K562 (cell line): Measurements from ENCODE around the gene ZNF146. TPM values are rescaled to one million over a fixed set of nuclear protein-coding genes. Genes with fewer than 3 reads are reported as not detected.

ENCODE experiments used
- ATAC-seq: fragments of 200-7000 bp; cut with Tn5 transposase; 3 replicates; pipeline ENCODE4 v1.9.1; 2020; ENCODE audit warnings: moderate library complexity
- BruUV-seq: library from RNA; stranded (reverse); fragments of 400-500 nt; replicated peaks from 2 replicates; lab custom pipeline; 2021; lab: Mats Ljungman, UMichigan
- CTCF ChIA-PET: fragments of 300-600 bp; formaldehyde crosslinking; extraction: SDS; loops from one replicate; lab custom pipeline; 2021; ENCODE audit warnings: low intra/inter-chr PET ratio; lab: Yijun Ruan, JAX
- POLR2A ChIA-PET: fragments of 300-600, 350-650 bp; sonication (Branson Sonifier 250); formaldehyde crosslinking; extraction: SDS; loops from one replicate; lab custom pipeline; 2021; ENCODE audit warnings: antibody characterized with exemption, inconsistent platforms; lab: Yijun Ruan, JAX
- DNase-seq, 4 experiments: peaks; one replicate each; pipeline versions ENCODE4 v3.0.0 to v3.0.0-alpha.2; 2011 to 2018; ENCODE audit warnings: low spot score in 3 of 4, mixed read lengths in 3 of 4; ENCODE audit errors: extremely low read depth in 1 of 4
- FAIRE-seq: peaks from 2 replicates; lab custom pipeline; 2011; peaks lifted over from hg19 to GRCh38; lab: Jason Lieb, UNC
- H2AFZ ChIP-seq: 2 replicates; pipeline ENCODE4 v1.6.0; 2011; ENCODE audit warnings: low read depth, low read length, control low read depth, inconsistent platforms
- H3K27ac ChIP-seq: fragments of 200-600 bp; 3 replicates; pipeline ENCODE4 v1.8.0; 2011; ENCODE audit warnings: low read depth, mild to moderate bottlenecking, control low read depth, inconsistent platforms, low read length, moderate library complexity, mixed read lengths; ENCODE audit errors: extremely low read depth
- H3K27me3 ChIP-seq, 2 experiments: fragments of 300-600 bp in 1 of 2; 2 replicates in 1 of 2; 3 replicates in 1 of 2; pipeline versions ENCODE4 v1.6.0 to v1.8.0; 2011; ENCODE audit warnings: inconsistent platforms in 2 of 2, low read length in 2 of 2, mild to moderate bottlenecking in 1 of 2, mixed read lengths in 1 of 2, moderate library complexity in 1 of 2; ENCODE audit not compliant: control insufficient read depth in 2 of 2, insufficient read depth in 2 of 2
- H3K36me3 ChIP-seq: fragments of 300-600 bp; 3 replicates; pipeline ENCODE4 v1.8.0; 2011; ENCODE audit warnings: mild to moderate bottlenecking, low read length, inconsistent platforms; ENCODE audit not compliant: control insufficient read depth, insufficient read depth
- H3K4me1 ChIP-seq, 2 experiments: fragments of 200-600 bp in 1 of 2; replicated peaks in 1 of 2; 2 replicates in 1 of 2; 3 replicates in 1 of 2; pipeline versions ENCODE4 v1.5.1 to v1.8.0; 2011; ENCODE audit warnings: inconsistent platforms in 2 of 2, low read length in 2 of 2, mild to moderate bottlenecking in 1 of 2, mixed read lengths in 1 of 2, moderate library complexity in 1 of 2; ENCODE audit not compliant: control insufficient read depth in 2 of 2, insufficient read depth in 2 of 2
- H3K4me2 ChIP-seq: 2 replicates; pipeline ENCODE4 v1.6.1; 2011; ENCODE audit warnings: low read length, control low read depth, inconsistent platforms, mixed read lengths; ENCODE audit not compliant: insufficient read depth
- H3K4me3 ChIP-seq: fragments of 200-600 bp; sonication (generic), shearing (Covaris generic); 2 replicates; pipeline ENCODE4 v1.5.1; 2016; ENCODE audit warnings: control low read depth, inconsistent platforms
- H3K79me2 ChIP-seq: fragments of 200-600 bp; 3 replicates; pipeline ENCODE4 v1.8.0; 2011; ENCODE audit warnings: low read length, inconsistent platforms; ENCODE audit not compliant: control insufficient read depth, insufficient read depth
- H3K9ac ChIP-seq, 2 experiments: 2 replicates each; pipeline versions ENCODE4 v1.6.0 to v1.6.1; 2011; ENCODE audit warnings: low read depth in 2 of 2, low read length in 2 of 2, control low read depth in 1 of 2, inconsistent platforms in 1 of 2, mild to moderate bottlenecking in 1 of 2, mixed read lengths in 1 of 2; ENCODE audit not compliant: insufficient read depth in 1 of 2
- H3K9me1 ChIP-seq: one replicate; pipeline ENCODE4 v1.6.0; 2011; ENCODE audit warnings: inconsistent platforms, mild to moderate bottlenecking, low read length, moderate library complexity; ENCODE audit not compliant: control insufficient read depth, insufficient read depth
- H3K9me3 ChIP-seq: replicated peaks from 2 replicates; pipeline ENCODE4 v1.5.1; 2011; ENCODE audit warnings: low read depth, low read length, inconsistent platforms; ENCODE audit not compliant: control insufficient read depth, insufficient read depth
- H4K20me1 ChIP-seq: replicated peaks from 2 replicates; pipeline ENCODE4 v1.6.1; 2011; ENCODE audit warnings: low read length, inconsistent platforms, mixed read lengths; ENCODE audit not compliant: control insufficient read depth, insufficient read depth
- ATF2 ChIP-seq: sonication (generic); formaldehyde crosslinking; IDR thresholded peaks from 2 replicates; pipeline ENCODE4 v1.8.1; 2022; ENCODE audit warnings: missing genetic modification reagents
- DDX20 ChIP-seq: fragments of 450-650 bp; IDR thresholded peaks from 2 replicates; pipeline ENCODE4 v1.6.1; 2016; ENCODE audit warnings: missing genetic modification characterization, low read depth, mild to moderate bottlenecking, missing compliant biosample characterization, moderate library complexity
- E2F8 ChIP-seq: fragments of 450-650 bp; IDR thresholded peaks from 2 replicates; pipeline ENCODE4 v1.7.1; 2018; ENCODE audit warnings: mild to moderate bottlenecking, low read depth; ENCODE audit not compliant: partially characterized antibody
- GMEB1 ChIP-seq: fragments of 250-450 bp; sonication (Bioruptor Pico); IDR thresholded peaks from 2 replicates; pipeline ENCODE4 v1.4.0; 2020; ENCODE audit warnings: mild to moderate bottlenecking
- HCFC1 ChIP-seq: IDR thresholded peaks from 2 replicates; pipeline ENCODE4 v1.6.1; 2012; ENCODE audit warnings: low read depth, low read length, improper control_type of control experiment
- HINFP ChIP-seq: fragments of 450-650 bp; conservative IDR thresholded peaks from 2 replicates; pipeline ENCODE4 v1.6.1; 2016; ENCODE audit warnings: missing genetic modification characterization, low read depth, mild to moderate bottlenecking, control low read depth, missing compliant biosample characterization
- HNRNPUL1 ChIP-seq: fragments of 200-400 bp; formaldehyde crosslinking; IDR thresholded peaks from 2 replicates; pipeline ENCODE4 v1.6.1; 2017; ENCODE audit warnings: low read length
- MAFK ChIP-seq: IDR thresholded peaks from 2 replicates; pipeline ENCODE4 v1.6.1; 2011; ENCODE audit warnings: low read length, improper control_type of control experiment
- NCOA4 ChIP-seq: fragments of 450-650 bp; IDR thresholded peaks from 2 replicates; pipeline ENCODE4 v1.6.1; 2018; ENCODE audit warnings: mild to moderate bottlenecking; ENCODE audit not compliant: partially characterized antibody
- SNAPC5 ChIP-seq: fragments of 250-450 bp; sonication (Bioruptor Pico); IDR thresholded peaks from 2 replicates; pipeline ENCODE4 v1.8.0; 2021; ENCODE audit warnings: moderate library complexity, mild to moderate bottlenecking, inconsistent platforms
- ZC3H4 ChIP-seq: sonication (generic); formaldehyde crosslinking; IDR thresholded peaks from 2 replicates; pipeline ENCODE4 v1.9.0; 2021; ENCODE audit warnings: missing genetic modification reagents, borderline replicate concordance
- ZNF785 ChIP-seq: fragments of 250-450 bp; sonication (Bioruptor Pico); IDR thresholded peaks from 2 replicates; pipeline ENCODE4 v1.4.0; 2020; ENCODE audit warnings: mild to moderate bottlenecking
- WGBS: fragments of 100-300 bp; shearing (Covaris generic); methylation state at CpG from one replicate; pipeline ENCODE4 v1.1.6; 2016; ENCODE audit warnings: low coverage, mixed read lengths; ENCODE audit not compliant: insufficient coverage; ENCODE audit errors: missing lambda C conversion rate; 5-methylcytosine and 5-hydroxymethylcytosine counted together
- in situ Hi-C: fragments of 300-500 bp; cut with MboI; formaldehyde crosslinking; loops from 4 replicates; pipeline ENCODE4 v1.15.0; 2018; ENCODE audit warnings: inconsistent platforms, mixed read lengths
- intact Hi-C: fragments of 100-400 bp; cut with micrococcal nuclease; formaldehyde crosslinking; loops from 2 replicates; pipeline ENCODE4 v1.14.2; 2022
- polyA plus RNA-seq, 8 experiments: library from polyadenylated mRNA; depleted of rRNA in 4 of 8; stranded (reverse) in 5 of 8; unstranded in 3 of 8; fragments of >200 nt; fragmentation: Nextera tagmentation in 2 of 8; fragmentation: Illumina TruSeq in 1 of 8; extraction: Ambion mirVana in 2 of 8; extraction: Trizol in 1 of 8; gene quantifications; 2 replicates each; pipeline versions ENCODE4 v1.2.1 to v1.2.3, GENCODE V29; 2011 to 2014; ENCODE audit warnings: inconsistent platforms in 1 of 8, missing spikeins in 1 of 8
- total RNA-seq, 7 experiments: library from RNA; depleted of rRNA in 6 of 7; stranded (reverse); fragments of >200 nt in 6 of 7; fragmentation: Illumina TruSeq in 2 of 7; extraction: Trizol in 2 of 7; gene quantifications; 2 replicates each; pipeline versions ENCODE4 v1.2.1 to v1.2.3, GENCODE V29; 2011 to 2021; ENCODE audit warnings: low replicate concordance in 1 of 7

The ZNF146 gene
- total and polyA plus RNA-seq, 9 of the 15 experiments (the other 6 are each of a cell fraction or from before 2014, with no cell fraction given) = 36.2 to 195 (median 116) TPM

- no peak overlapping the region for H2AFZ ChIP-seq
- H3K4me1 ChIP-seq = peaks cover 0 to 11% of the 10 kb centered on the region in 2 experiments; a peak in 3 of 5 replicates
- no peaks in the 10 kb centered on the region for H3K9me3 ChIP-seq
- peaks cover 97% of the 10 kb centered on the region for H3K79me2 ChIP-seq
- DNase-seq (no peak), ATAC-seq (no peak), FAIRE-seq (no peak)
- in situ Hi-C loops (no loop called here), intact Hi-C loops (no loop called here)
- H3K9ac ChIP-seq = no peak overlapping the region
- peaks cover 78% of the 10 kb centered on the region for H3K36me3 ChIP-seq
- no TSS peak for BruUV-seq
- no peaks in the 10 kb centered on the region for H3K9me1 ChIP-seq
- H3K4me3 ChIP-seq = no peak overlapping the region
- no peak overlapping the region for H3K27ac ChIP-seq
- H3K27me3 ChIP-seq = no peaks in the 10 kb centered on the region
- H4K20me1 ChIP-seq = no peaks in the 10 kb centered on the region
- 83% methylated on average over 4 of the region's 4 CpGs for WGBS
- H3K4me2 ChIP-seq = no peak overlapping the region
- CTCF ChIA-PET = no interaction called here
- POLR2A ChIA-PET = interaction anchor here (0.7 to 1.1 kb wide), 2 partner anchors 13 to 678 kb away, joined by 3 read pairs; no protein-coding TSS in a partner anchor
- TF ChIP-seq SNAPC5 (CRISPR knock-in tag) = no peak
- TF ChIP-seq NCOA4 = no peak
- TF ChIP-seq ZNF785 = no peak
- TF ChIP-seq HINFP = no peak
- TF ChIP-seq MAFK = no peak
- no peak for TF ChIP-seq HNRNPUL1
- no peak for TF ChIP-seq HCFC1
- TF ChIP-seq ATF2 = no peak
- TF ChIP-seq DDX20 (tag) = no peak
- no peak for TF ChIP-seq GMEB1 (CRISPR knock-in tag)
- no peak for TF ChIP-seq E2F8
- TF ChIP-seq ZC3H4 (CRISPR knock-in tag) = no peak
These were observed 6.6 kb downstream of the ZNF146 start for GRCh38 chr19:36221474-36221873.
